ENCODE results near the gene THEMIS.
A peak's percentile ranks its signal among the peaks of the same experiment; 100 is the strongest.

THEMIS gene

DNA sequence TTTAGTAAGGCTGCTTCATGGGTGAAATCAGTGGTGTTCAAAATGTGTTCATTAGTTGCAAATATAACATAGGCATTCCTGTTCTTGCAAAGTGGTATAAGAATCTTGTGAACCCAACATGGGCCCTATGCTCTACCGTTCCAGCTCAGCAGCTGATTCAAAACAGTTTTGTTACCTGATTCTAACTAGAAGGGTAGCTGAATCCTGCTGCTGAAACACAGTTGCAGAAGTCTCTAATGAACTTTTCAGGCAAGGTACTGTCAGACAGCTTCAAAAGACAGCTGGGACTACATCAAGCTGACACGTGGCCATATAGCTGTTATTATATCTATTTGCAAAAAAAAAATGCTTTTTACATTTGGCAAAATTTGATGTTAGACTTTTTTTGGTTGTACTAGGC, 22.7 kb downstream of the THEMIS start:
- DNase-seq (ENCODE audit: low spot score): no peak

DNA sequence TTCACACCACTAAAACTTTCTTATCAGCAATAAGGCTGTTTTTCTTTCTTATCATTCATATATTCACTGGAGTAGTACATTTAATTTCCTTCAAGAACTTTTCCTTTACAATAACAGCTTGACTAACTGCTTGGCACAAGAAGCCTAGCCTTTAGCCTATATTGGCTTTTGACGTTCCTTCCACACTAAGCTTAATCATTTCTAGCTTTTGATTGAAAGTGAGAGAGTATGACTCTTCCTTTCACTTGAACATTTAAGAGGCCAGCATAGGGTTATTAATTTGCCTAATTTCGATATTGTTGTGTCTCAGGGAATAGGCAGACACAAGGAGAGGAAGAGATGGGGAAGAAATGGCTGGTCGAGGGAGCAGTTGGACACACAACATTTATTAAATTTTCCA, 23.6 kb downstream of the THEMIS start:
- TF ChIP-seq, protein P1, sequence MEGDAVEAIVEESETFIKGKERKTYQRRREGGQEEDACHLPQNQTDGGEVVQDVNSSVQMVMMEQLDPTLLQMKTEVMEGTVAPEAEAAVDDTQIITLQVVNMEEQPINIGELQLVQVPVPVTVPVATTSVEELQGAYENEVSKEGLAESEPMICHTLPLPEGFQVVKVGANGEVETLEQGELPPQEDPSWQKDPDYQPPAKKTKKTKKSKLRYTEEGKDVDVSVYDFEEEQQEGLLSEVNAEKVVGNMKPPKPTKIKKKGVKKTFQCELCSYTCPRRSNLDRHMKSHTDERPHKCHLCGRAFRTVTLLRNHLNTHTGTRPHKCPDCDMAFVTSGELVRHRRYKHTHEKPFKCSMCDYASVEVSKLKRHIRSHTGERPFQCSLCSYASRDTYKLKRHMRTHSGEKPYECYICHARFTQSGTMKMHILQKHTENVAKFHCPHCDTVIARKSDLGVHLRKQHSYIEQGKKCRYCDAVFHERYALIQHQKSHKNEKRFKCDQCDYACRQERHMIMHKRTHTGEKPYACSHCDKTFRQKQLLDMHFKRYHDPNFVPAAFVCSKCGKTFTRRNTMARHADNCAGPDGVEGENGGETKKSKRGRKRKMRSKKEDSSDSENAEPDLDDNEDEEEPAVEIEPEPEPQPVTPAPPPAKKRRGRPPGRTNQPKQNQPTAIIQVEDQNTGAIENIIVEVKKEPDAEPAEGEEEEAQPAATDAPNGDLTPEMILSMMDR (IDR thresholded peaks at IDR 0.05; ENCODE audit: poor library complexity, severe bottlenecking): no peak
- H3K27ac ChIP-seq (ENCODE audit: poor library complexity, severe bottlenecking): no peak overlapping the region
- H3K27me3 ChIP-seq (ENCODE audit: insufficient read depth, poor library complexity, severe bottlenecking): no peaks in the 10 kb centered on the region
- no peaks in the 10 kb centered on the region for H3K9me3 ChIP-seq (ENCODE audit: severe bottlenecking)
- no peak for ATAC-seq (ENCODE audit: low read depth)
- no peaks in the 10 kb centered on the region for H3K36me3 ChIP-seq (ENCODE audit: low read depth)
- no peaks in the 10 kb centered on the region for H3K4me1 ChIP-seq (ENCODE audit: insufficient read depth, poor library complexity, severe bottlenecking)
- H3K4me3 ChIP-seq (ENCODE audit: severe bottlenecking): no peak overlapping the region
- DNase-seq (ENCODE audit: low spot score): no peak

More for the DNA sequence above, 22.7 kb downstream of the THEMIS start:
- H3K27me3 ChIP-seq (ENCODE audit: insufficient read depth, poor library complexity, severe bottlenecking): no peaks in the 10 kb centered on the region
- no peak overlapping the region for H3K4me3 ChIP-seq (ENCODE audit: severe bottlenecking)
- H3K9me3 ChIP-seq (ENCODE audit: severe bottlenecking): no peaks in the 10 kb centered on the region
- no peaks in the 10 kb centered on the region for H3K4me1 ChIP-seq (ENCODE audit: insufficient read depth, poor library complexity, severe bottlenecking)
- TF ChIP-seq, protein P1 (IDR thresholded peaks at IDR 0.05; ENCODE audit: poor library complexity, severe bottlenecking): no peak
- H3K36me3 ChIP-seq (ENCODE audit: low read depth): no peaks in the 10 kb centered on the region
- no peak overlapping the region for H3K27ac ChIP-seq (ENCODE audit: poor library complexity, severe bottlenecking)
- ATAC-seq (ENCODE audit: low read depth): no peak

DNA sequence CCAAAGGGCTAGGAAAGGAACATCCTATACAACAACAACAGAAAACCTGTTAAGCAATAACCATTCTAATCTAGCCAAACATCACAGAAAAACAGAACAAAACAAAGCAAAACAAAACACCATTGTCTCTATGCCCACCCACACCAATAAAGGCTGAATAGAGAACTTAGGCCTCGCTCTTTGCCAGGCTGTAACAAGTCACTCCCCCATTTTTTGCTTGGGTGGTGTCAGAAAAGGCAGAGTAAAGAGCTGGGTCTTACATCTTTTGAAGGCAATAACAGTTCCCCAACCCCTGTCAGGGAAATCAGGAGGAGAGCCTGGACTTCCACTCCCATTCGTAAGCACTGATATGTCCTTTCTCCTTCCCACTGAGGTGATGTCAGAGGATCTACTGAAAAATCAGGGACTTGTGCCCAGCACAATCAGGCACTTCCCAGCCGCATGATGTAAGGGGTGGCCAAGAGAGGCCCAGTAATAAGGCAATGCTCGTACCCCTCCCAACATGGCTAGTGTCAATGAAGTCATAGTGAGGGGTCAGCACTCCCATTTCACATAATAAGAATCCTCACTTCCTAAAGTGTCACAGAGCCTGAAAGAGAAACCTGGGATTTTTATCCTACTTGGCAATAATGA, 31.0 kb downstream of the THEMIS start:
- Histone ChIP-seq H3K4me3 (ENCODE audit: severe bottlenecking) (no peak overlapping the region), H3K36me3 (ENCODE audit: low read depth) (no peaks in the 10 kb centered on the region), H3K27ac (ENCODE audit: poor library complexity, severe bottlenecking) (no peak overlapping the region), H3K4me1 (ENCODE audit: insufficient read depth, poor library complexity, severe bottlenecking) (no peaks in the 10 kb centered on the region), H3K9me3 (ENCODE audit: severe bottlenecking) (no peaks in the 10 kb centered on the region), H3K27me3 (ENCODE audit: insufficient read depth, poor library complexity, severe bottlenecking) (peaks cover 11% of the 10 kb centered on the region)
- no peak for DNase-seq (ENCODE audit: low spot score)
- TF ChIP-seq, protein P1 (IDR thresholded peaks at IDR 0.05; ENCODE audit: poor library complexity, severe bottlenecking): no peak
- ATAC-seq (ENCODE audit: low read depth): no peak

DNA sequence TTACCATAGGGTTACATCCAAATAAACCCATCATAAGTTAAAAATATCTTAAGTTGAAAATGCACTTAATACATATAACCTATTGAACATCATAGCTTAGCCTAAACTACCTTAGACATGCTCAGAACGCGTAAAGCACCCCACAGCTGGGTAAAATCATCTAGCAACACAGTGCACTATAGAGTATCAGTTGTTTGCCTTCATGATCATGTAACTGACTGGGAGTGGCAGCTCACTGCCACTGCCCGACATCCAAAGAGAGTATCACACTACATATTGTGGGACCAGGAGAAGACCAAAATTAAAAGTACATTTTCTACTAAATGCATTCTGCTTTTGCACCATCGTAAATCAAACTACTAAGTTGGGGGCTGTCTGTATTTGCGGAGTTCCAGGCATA, 31.7 kb downstream of the THEMIS start:
- Histone ChIP-seq H3K36me3 (ENCODE audit: low read depth) (no peaks in the 10 kb centered on the region), H3K27ac (ENCODE audit: poor library complexity, severe bottlenecking) (no peak overlapping the region), H3K4me1 (ENCODE audit: insufficient read depth, poor library complexity, severe bottlenecking) (no peaks in the 10 kb centered on the region), H3K9me3 (ENCODE audit: severe bottlenecking) (no peaks in the 10 kb centered on the region), H3K27me3 (ENCODE audit: insufficient read depth, poor library complexity, severe bottlenecking) (peaks cover 11% of the 10 kb centered on the region), H3K4me3 (ENCODE audit: severe bottlenecking) (no peak overlapping the region)
- TF ChIP-seq, protein P1 (IDR thresholded peaks at IDR 0.05; ENCODE audit: poor library complexity, severe bottlenecking): no peak
- ATAC-seq (ENCODE audit: low read depth): no peak
- no peak for DNase-seq (ENCODE audit: low spot score)

DNA sequence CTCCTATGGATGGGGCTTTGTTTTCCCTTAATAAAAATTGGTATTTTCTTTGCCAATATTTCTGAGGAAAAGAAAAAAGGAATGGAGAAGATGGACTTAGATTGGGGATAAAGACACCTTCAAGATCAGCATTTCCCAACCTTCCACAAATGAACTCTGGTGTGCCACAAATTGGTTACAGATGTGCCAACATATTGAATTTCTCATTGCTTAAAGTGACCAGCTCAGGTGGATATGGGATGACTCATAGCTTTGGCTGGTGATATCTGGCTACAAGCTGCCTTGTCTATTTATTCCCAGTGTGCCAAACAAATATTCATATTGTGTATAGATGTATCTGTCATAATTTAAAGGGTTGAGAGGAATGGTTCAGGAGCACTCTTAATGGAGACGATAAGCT, 32.5 kb downstream of the THEMIS start:
- Histone ChIP-seq H3K4me1 (ENCODE audit: insufficient read depth, poor library complexity, severe bottlenecking) (no peaks in the 10 kb centered on the region), H3K4me3 (ENCODE audit: severe bottlenecking) (no peak overlapping the region), H3K27ac (ENCODE audit: poor library complexity, severe bottlenecking) (no peak overlapping the region), H3K9me3 (ENCODE audit: severe bottlenecking) (no peaks in the 10 kb centered on the region), H3K36me3 (ENCODE audit: low read depth) (no peaks in the 10 kb centered on the region), H3K27me3 (ENCODE audit: insufficient read depth, poor library complexity, severe bottlenecking) (peaks cover 11% of the 10 kb centered on the region)
- TF ChIP-seq, protein P1 (IDR thresholded peaks at IDR 0.05; ENCODE audit: poor library complexity, severe bottlenecking): no peak
- 0 out of 3 replicates have a peak, but pooled peaks have one; percentile 41 for ATAC-seq (ENCODE audit: low read depth)
- DNase-seq (ENCODE audit: low spot score): no peak
